ENCODE data around the gene PURB. TPM values are rescaled to one million over a fixed set of nuclear protein-coding genes. Genes with fewer than 3 reads are reported as not detected.

The PURB gene
- total and polyA plus RNA-seq, 2 experiments from 2014 or later: 3.1 to 27.1 TPM

GRCh38 chr7:44906965-44907364 lies 21.6 kb upstream of the PURB start:
- no peak overlapping the region for H3K4me3 Mint-ChIP-seq
- peaks cover 6% of the 10 kb centered on the region for H3K27me3 Mint-ChIP-seq (ENCODE audit: insufficient read depth, low read depth, poor library complexity)
- no peak for ATAC-seq
- Histone ChIP-seq H3K27me3 (ENCODE audit: insufficient read depth) (no peaks in the 10 kb centered on the region), H3K9me2 (ENCODE audit: insufficient read depth) (no peaks in the 10 kb centered on the region), H4K20me1 (replicated peaks; ENCODE audit: insufficient read depth) (no peaks in the 10 kb centered on the region), H3K4me2 (no peak overlapping the region), H3K4me1 (ENCODE audit: insufficient read depth) (no peaks in the 10 kb centered on the region), H3F3A (replicated peaks; ENCODE audit: low read depth) (no peaks in the 10 kb centered on the region), H3K36me3 (ENCODE audit: insufficient read depth) (no peaks in the 10 kb centered on the region), H3K4me3 (no peak overlapping the region), H3K27ac (ENCODE audit: low read depth) (no peak overlapping the region), H2AFZ (no peak overlapping the region), H3K79me2 (replicated peaks; ENCODE audit: insufficient read depth) (no peaks in the 10 kb centered on the region)
- no peaks in the 10 kb centered on the region for H3K9me3 Mint-ChIP-seq
- H3K36me3 Mint-ChIP-seq (ENCODE audit: low read depth): no peaks in the 10 kb centered on the region
- no peak for TF ChIP-seq JUNB (IDR thresholded peaks at IDR 0.05; ENCODE audit: unreplicated experiment)
- no peak for TF ChIP-seq CREB1 (CRISPR knock-in tag; IDR thresholded peaks at IDR 0.05; ENCODE audit: low read depth)
- DNase-seq (ENCODE audit: low spot score): no peak
- no peaks in the 10 kb centered on the region for H3K4me1 Mint-ChIP-seq
- no peak overlapping the region for H3K27ac Mint-ChIP-seq

GRCh38 chr7:44905002-44905635 lies 19.8 kb upstream of the PURB start:
- Histone ChIP-seq H3K9me2 (ENCODE audit: insufficient read depth) (no peaks in the 10 kb centered on the region), H3F3A (replicated peaks; ENCODE audit: low read depth) (no peaks in the 10 kb centered on the region), H3K79me2 (replicated peaks; ENCODE audit: insufficient read depth) (no peaks in the 10 kb centered on the region), H3K36me3 (ENCODE audit: insufficient read depth) (no peaks in the 10 kb centered on the region), H3K4me2 (no peak overlapping the region), H3K27me3 (ENCODE audit: insufficient read depth) (no peaks in the 10 kb centered on the region), H3K27ac (ENCODE audit: low read depth) (no peak overlapping the region), H2AFZ (no peak overlapping the region), H4K20me1 (replicated peaks; ENCODE audit: insufficient read depth) (no peaks in the 10 kb centered on the region), H3K4me3 (no peak overlapping the region), H3K4me1 (ENCODE audit: insufficient read depth) (no peaks in the 10 kb centered on the region)
- no peak overlapping the region for H3K27ac Mint-ChIP-seq
- ATAC-seq: no peak
- H3K4me3 Mint-ChIP-seq: no peak overlapping the region
- no peak for DNase-seq (ENCODE audit: low spot score)
- H3K27me3 Mint-ChIP-seq (ENCODE audit: insufficient read depth, low read depth, poor library complexity): peaks cover 9% of the 10 kb centered on the region
- TF ChIP-seq ETS1 (IDR thresholded peaks at IDR 0.05) (no peak), ZNF114 (CRISPR knock-in tag; IDR thresholded peaks at IDR 0.05) (no peak), ZNF331 (CRISPR knock-in tag; IDR thresholded peaks at IDR 0.05; ENCODE audit: low read depth) (no peak), JUNB (IDR thresholded peaks at IDR 0.05; ENCODE audit: unreplicated experiment) (no peak), EZH2phosphoT487 (IDR thresholded peaks at IDR 0.05; ENCODE audit: unreplicated experiment) (no peak)
- TF ChIP-seq, protein P1, sequence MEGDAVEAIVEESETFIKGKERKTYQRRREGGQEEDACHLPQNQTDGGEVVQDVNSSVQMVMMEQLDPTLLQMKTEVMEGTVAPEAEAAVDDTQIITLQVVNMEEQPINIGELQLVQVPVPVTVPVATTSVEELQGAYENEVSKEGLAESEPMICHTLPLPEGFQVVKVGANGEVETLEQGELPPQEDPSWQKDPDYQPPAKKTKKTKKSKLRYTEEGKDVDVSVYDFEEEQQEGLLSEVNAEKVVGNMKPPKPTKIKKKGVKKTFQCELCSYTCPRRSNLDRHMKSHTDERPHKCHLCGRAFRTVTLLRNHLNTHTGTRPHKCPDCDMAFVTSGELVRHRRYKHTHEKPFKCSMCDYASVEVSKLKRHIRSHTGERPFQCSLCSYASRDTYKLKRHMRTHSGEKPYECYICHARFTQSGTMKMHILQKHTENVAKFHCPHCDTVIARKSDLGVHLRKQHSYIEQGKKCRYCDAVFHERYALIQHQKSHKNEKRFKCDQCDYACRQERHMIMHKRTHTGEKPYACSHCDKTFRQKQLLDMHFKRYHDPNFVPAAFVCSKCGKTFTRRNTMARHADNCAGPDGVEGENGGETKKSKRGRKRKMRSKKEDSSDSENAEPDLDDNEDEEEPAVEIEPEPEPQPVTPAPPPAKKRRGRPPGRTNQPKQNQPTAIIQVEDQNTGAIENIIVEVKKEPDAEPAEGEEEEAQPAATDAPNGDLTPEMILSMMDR (conservative IDR thresholded peaks at IDR 0.05; ENCODE audit: low read depth in 2 of 2): no peak
- TF ChIP-seq, protein P2, sequence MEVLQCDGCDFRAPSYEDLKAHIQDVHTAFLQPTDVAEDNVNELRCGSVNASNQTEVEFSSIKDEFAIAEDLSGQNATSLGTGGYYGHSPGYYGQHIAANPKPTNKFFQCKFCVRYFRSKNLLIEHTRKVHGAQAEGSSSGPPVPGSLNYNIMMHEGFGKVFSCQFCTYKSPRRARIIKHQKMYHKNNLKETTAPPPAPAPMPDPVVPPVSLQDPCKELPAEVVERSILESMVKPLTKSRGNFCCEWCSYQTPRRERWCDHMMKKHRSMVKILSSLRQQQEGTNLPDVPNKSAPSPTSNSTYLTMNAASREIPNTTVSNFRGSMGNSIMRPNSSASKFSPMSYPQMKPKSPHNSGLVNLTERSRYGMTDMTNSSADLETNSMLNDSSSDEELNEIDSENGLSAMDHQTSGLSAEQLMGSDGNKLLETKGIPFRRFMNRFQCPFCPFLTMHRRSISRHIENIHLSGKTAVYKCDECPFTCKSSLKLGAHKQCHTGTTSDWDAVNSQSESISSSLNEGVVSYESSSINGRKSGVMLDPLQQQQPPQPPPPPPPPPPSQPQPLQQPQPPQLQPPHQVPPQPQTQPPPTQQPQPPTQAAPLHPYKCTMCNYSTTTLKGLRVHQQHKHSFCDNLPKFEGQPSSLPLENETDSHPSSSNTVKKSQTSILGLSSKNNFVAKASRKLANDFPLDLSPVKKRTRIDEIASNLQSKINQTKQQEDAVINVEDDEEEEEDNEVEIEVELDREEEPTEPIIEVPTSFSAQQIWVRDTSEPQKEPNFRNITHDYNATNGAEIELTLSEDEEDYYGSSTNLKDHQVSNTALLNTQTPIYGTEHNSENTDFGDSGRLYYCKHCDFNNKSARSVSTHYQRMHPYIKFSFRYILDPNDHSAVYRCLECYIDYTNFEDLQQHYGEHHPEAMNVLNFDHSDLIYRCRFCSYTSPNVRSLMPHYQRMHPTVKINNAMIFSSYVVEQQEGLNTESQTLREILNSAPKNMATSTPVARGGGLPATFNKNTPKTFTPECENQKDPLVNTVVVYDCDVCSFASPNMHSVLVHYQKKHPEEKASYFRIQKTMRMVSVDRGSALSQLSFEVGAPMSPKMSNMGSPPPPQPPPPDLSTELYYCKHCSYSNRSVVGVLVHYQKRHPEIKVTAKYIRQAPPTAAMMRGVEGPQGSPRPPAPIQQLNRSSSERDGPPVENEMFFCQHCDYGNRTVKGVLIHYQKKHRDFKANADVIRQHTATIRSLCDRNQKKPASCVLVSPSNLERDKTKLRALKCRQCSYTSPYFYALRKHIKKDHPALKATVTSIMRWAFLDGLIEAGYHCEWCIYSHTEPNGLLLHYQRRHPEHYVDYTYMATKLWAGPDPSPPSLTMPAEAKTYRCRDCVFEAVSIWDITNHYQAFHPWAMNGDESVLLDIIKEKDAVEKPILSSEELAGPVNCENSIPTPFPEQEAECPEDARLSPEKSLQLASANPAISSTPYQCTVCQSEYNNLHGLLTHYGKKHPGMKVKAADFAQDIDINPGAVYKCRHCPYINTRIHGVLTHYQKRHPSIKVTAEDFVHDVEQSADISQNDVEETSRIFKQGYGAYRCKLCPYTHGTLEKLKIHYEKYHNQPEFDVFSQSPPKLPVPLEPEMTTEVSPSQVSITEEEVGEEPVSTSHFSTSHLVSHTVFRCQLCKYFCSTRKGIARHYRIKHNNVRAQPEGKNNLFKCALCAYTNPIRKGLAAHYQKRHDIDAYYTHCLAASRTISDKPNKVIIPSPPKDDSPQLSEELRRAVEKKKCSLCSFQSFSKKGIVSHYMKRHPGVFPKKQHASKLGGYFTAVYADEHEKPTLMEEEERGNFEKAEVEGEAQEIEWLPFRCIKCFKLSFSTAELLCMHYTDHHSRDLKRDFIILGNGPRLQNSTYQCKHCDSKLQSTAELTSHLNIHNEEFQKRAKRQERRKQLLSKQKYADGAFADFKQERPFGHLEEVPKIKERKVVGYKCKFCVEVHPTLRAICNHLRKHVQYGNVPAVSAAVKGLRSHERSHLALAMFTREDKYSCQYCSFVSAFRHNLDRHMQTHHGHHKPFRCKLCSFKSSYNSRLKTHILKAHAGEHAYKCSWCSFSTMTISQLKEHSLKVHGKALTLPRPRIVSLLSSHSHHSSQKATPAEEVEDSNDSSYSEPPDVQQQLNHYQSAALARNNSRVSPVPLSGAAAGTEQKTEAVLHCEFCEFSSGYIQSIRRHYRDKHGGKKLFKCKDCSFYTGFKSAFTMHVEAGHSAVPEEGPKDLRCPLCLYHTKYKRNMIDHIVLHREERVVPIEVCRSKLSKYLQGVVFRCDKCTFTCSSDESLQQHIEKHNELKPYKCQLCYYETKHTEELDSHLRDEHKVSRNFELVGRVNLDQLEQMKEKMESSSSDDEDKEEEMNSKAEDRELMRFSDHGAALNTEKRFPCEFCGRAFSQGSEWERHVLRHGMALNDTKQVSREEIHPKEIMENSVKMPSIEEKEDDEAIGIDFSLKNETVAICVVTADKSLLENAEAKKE (CRISPR knock-in tag; IDR thresholded peaks at IDR 0.05): no peak
- TF ChIP-seq, protein P3, sequence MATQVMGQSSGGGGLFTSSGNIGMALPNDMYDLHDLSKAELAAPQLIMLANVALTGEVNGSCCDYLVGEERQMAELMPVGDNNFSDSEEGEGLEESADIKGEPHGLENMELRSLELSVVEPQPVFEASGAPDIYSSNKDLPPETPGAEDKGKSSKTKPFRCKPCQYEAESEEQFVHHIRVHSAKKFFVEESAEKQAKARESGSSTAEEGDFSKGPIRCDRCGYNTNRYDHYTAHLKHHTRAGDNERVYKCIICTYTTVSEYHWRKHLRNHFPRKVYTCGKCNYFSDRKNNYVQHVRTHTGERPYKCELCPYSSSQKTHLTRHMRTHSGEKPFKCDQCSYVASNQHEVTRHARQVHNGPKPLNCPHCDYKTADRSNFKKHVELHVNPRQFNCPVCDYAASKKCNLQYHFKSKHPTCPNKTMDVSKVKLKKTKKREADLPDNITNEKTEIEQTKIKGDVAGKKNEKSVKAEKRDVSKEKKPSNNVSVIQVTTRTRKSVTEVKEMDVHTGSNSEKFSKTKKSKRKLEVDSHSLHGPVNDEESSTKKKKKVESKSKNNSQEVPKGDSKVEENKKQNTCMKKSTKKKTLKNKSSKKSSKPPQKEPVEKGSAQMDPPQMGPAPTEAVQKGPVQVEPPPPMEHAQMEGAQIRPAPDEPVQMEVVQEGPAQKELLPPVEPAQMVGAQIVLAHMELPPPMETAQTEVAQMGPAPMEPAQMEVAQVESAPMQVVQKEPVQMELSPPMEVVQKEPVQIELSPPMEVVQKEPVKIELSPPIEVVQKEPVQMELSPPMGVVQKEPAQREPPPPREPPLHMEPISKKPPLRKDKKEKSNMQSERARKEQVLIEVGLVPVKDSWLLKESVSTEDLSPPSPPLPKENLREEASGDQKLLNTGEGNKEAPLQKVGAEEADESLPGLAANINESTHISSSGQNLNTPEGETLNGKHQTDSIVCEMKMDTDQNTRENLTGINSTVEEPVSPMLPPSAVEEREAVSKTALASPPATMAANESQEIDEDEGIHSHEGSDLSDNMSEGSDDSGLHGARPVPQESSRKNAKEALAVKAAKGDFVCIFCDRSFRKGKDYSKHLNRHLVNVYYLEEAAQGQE (IDR thresholded peaks at IDR 0.05; ENCODE audit: unreplicated experiment): no peak
- H3K9me3 Mint-ChIP-seq: no peaks in the 10 kb centered on the region
- H3K36me3 Mint-ChIP-seq (ENCODE audit: low read depth): no peaks in the 10 kb centered on the region
- no peaks in the 10 kb centered on the region for H3K4me1 Mint-ChIP-seq

Data from GM23338 (cell line).